NCI-H187 treated with DMSO at 0.1 percent for 48 hours (cell line): ENCODE results near the gene HOXB6.

ENCODE experiments used
- DNase-seq: peaks from one replicate; lab custom pipeline; 2025; lab: John Stamatoyannopoulos, UW

Gene HOXB6

GRCh38 chr17:48552466-48553189 lies 52.2 kb downstream of the HOXB6 start:
- no peak for DNase-seq

GRCh38 chr17:48551596-48552465 lies 53.0 kb downstream of the HOXB6 start:
- no peak for DNase-seq

- DNase-seq: no peak
Observed at GRCh38 chr17:48551214-48551555, 53.6 kb downstream of the HOXB6 start.

- DNase-seq: no peak
Observed at GRCh38 chr17:48550502-48551213, 54.1 kb downstream of the HOXB6 start.

GRCh38 chr17:48549914-48550501 lies 54.8 kb downstream of the HOXB6 start:
- DNase-seq: no peak

- DNase-seq: no peak
Observed at GRCh38 chr17:48549281-48549630, 55.5 kb downstream of the HOXB6 start.

- DNase-seq: no peak
Observed at GRCh38 chr17:48548523-48549280, 56.1 kb downstream of the HOXB6 start.

GRCh38 chr17:48547808-48548522 lies 56.8 kb downstream of the HOXB6 start:
- DNase-seq: no peak

- peak; percentile 92 for DNase-seq
Observed at GRCh38 chr17:48546924-48547807, 57.6 kb downstream of the HOXB6 start.

GRCh38 chr17:48546137-48546923 lies 58.5 kb downstream of the HOXB6 start:
- no peak for DNase-seq
